WERI-Rb-1 (cell line): ENCODE results near the gene DNMT3B.
A peak's percentile ranks its signal among the peaks of the same experiment; 100 is the strongest.
"Not testable (repeated sequence)": the region's sequence is repeated elsewhere in the genome, so short reads cannot be mapped to it uniquely, and the experiment has no call there.

ENCODE experiments used
- DNase-seq: peaks from one replicate; pipeline ENCODE4 v3.0.0-alpha.2; 2020
- H3K27ac ChIP-seq: fragments of 250-450 bp; sonication (Bioruptor Pico); 2 replicates; pipeline ENCODE4 v1.5.1; 2020; ENCODE audit warnings: mild to moderate bottlenecking, moderate library complexity
- H3K27me3 ChIP-seq: fragments of 250-450 bp; sonication (Bioruptor Pico); 2 replicates; pipeline ENCODE4 v1.5.1; 2021; ENCODE audit warnings: mild to moderate bottlenecking, low read depth, moderate library complexity; ENCODE audit not compliant: insufficient read depth, severe bottlenecking
- H3K36me3 ChIP-seq: fragments of 250-450 bp; sonication (Bioruptor Pico); 2 replicates; pipeline ENCODE4 v1.5.1; 2020; ENCODE audit warnings: mild to moderate bottlenecking, moderate library complexity
- H3K4me3 ChIP-seq: 2 replicates; pipeline ENCODE4 v1.5.1; 2011; ENCODE audit warnings: low read depth, mild to moderate bottlenecking, control low read depth, low read length
- H3K9me3 ChIP-seq: fragments of 250-450 bp; sonication (Bioruptor Pico); 2 replicates; pipeline ENCODE4 v1.5.1; 2021; ENCODE audit warnings: mild to moderate bottlenecking, moderate library complexity; ENCODE audit not compliant: severe bottlenecking
- CTCF ChIP-seq: IDR thresholded peaks from 2 replicates; pipeline ENCODE4 v1.5.1; 2011; ENCODE audit warnings: low read depth, mild to moderate bottlenecking, control low read depth, inconsistent platforms, low read length

The DNMT3B gene

DNA sequence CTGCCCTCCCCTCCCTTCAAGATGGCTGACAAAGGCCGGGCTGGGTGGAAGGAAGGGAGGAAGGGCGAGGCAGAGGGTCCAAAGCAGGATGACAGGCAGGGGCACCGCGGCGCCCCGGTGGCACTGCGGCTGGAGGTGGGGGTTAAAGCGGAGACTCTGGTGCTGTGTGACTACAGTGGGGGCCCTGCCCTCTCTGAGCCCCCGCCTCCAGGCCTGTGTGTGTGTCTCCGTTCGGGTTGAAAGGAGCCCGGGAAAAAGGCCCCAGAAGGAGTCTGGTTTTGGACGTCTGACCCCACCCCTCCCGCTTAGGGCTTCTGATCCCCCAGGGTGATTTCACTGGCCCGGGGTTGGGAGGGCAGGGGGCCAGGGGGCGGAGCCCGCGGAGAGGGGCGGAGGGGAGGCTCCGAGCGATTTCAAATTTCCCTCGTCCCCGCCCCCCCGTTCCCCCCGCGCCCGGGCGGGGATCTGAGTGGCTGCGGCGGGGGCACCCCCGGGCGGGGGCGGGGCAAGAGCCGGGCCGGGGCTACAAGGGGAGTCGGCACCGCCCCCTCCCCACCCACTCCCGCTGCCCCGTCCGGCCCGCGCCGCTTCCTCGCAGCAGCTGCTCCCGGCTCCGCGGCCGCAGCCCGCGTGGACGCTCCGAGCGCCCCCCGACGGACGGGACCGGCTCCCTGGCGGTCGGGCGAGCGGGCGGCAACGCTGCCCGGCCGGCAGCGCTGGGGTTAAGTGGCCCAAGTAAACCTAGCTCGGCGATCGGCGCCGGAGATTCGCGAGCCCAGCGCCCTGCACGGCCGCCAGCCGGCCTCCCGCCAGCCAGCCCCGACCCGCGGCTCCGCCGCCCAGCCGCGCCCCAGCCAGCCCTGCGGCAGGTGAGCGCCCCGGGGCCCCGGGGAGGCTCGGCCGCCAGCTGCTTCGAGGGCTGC lies at the start of gene DNMT3B:
TSS of gene DNMT3B (plus strand) at position 555 of the 923 bp plus-strand sequence. CDS start 17,939 bp downstream, outside the sequence.
- H3K9me3 ChIP-seq, result no peaks in the 10 kb centered on the region
- no peaks in the 10 kb centered on the region for H3K27me3 ChIP-seq
- peak within 1 kb of the TSS; percentile 85 for H3K4me3 ChIP-seq
- DNase-seq, result peak; percentile 86
- TF ChIP-seq CTCF, result peak; percentile 15; the same call in 1 of the 2 replicates
- peak within 1 kb of the TSS; percentile 70 for H3K27ac ChIP-seq
- no peaks in the 10 kb centered on the region for H3K36me3 ChIP-seq

GRCh38 chr20:32718749-32719348 lies 43.3 kb upstream of the DNMT3B start:
- H3K4me3 ChIP-seq, result no peak overlapping the region
- no peak for TF ChIP-seq CTCF

GRCh38 chr20:32727683-32728082 lies 34.5 kb upstream of the DNMT3B start:
- DNase-seq, result no peak
- Histone ChIP-seq H3K27ac (no peak overlapping the region), H3K27me3 (no peaks in the 10 kb centered on the region), H3K9me3 (no peaks in the 10 kb centered on the region), H3K4me3 (no peak overlapping the region), H3K36me3 (peaks cover 9% of the 10 kb centered on the region)
- no peak for TF ChIP-seq CTCF

More at GRCh38 chr20:32718749-32719348, 43.3 kb upstream of the DNMT3B start:
- DNase-seq, result no peak
- no peaks in the 10 kb centered on the region for H3K27me3 ChIP-seq
- peaks cover 17% of the 10 kb centered on the region for H3K36me3 ChIP-seq
- no peaks in the 10 kb centered on the region for H3K9me3 ChIP-seq
- no peak overlapping the region for H3K27ac ChIP-seq

GRCh38 chr20:32728435-32728834 lies 33.8 kb upstream of the DNMT3B start:
- H3K27me3 ChIP-seq, H3K27ac ChIP-seq, H3K9me3 ChIP-seq, H3K36me3 ChIP-seq, DNase-seq, H3K4me3 ChIP-seq: not testable (repeated sequence)

DNA sequence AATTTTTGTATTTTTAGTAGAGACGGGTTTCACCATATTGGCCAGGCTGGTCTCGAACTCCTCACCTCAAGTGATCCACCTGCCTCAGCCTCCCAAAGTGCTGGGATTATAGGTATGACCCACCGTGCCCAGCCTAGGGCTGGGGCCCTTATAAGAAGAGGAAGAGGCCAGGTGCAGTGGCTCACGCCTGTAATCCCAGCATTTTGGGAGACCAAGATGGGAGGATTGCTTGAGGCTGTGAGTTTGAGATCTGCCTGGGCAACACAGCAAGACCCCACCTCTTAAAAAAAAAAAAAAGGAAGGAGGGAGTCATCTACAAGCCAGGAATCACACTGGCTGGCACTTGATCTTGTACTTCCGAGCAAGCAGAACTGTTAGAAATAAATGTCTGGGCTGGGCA lies 32.9 kb upstream of the DNMT3B start:
- not testable (repeated sequence) for H3K27ac ChIP-seq, DNase-seq, H3K36me3 ChIP-seq

DNA sequence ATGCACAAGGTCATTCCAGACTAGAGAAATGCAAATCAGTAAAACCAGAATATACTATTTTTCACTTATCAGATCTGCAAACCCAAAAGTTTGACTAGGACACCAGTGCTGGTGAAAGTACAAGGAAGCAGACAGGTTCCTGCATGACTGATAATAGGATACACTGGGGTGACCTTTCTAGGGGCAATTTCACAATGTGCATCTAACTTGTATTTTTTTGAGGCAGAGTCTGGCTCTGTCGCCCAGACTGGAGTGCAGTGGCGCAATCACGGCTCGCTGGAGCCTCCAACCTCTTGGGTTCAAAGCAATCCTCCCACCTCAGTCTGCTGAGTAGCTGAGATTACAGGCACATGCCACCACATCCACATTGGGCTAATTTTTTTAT lies 30.3 kb upstream of the DNMT3B start:
- Histone ChIP-seq H3K4me3 (no peak overlapping the region), H3K36me3 (peaks cover 3% of the 10 kb centered on the region; the same call in 1 of the 2 replicates), H3K27me3 (no peaks in the 10 kb centered on the region), H3K9me3 (no peaks in the 10 kb centered on the region), H3K27ac (no peak overlapping the region)
- no peak for TF ChIP-seq CTCF
- DNase-seq, result no peak

More for the DNA sequence above, 32.9 kb upstream of the DNMT3B start:
- H3K9me3 ChIP-seq, H3K27me3 ChIP-seq, H3K4me3 ChIP-seq: not testable (repeated sequence)
